H1 (cell line): ENCODE data around the gene TRNAU1AP. TPM values are rescaled to one million over a fixed set of nuclear protein-coding genes. Genes with fewer than 3 reads are reported as not detected.

Experiments used
- ASH2L ChIP-seq: fragments of 200-600, 300-600 bp; sonication (generic); IDR thresholded peaks from one replicate; pipeline ENCODE4 v1.7.1; 2017; ENCODE audit warnings: low read length
- CHD2 ChIP-seq: IDR thresholded peaks from 2 replicates; pipeline ENCODE4 v1.6.1; 2012; ENCODE audit warnings: low read length, improper control_type of control experiment
- KDM1A ChIP-seq: fragments of 200-600, 300-600 bp; sonication (generic); IDR thresholded peaks from 2 replicates; pipeline ENCODE4 v1.7.1; 2016; ENCODE audit warnings: mild to moderate bottlenecking, low read length, borderline replicate concordance
- PHF8 ChIP-seq: fragments of 200-600 bp; sonication (generic); conservative IDR thresholded peaks from 2 replicates; pipeline ENCODE4 v1.7.1; 2012; ENCODE audit warnings: low read depth, mild to moderate bottlenecking, inconsistent platforms, low read length, moderate library complexity
- RNF2 ChIP-seq: fragments of 200-900, 300-1000 bp; sonication (generic); IDR thresholded peaks from 2 replicates; pipeline ENCODE4 v1.7.1; 2016; ENCODE audit warnings: borderline replicate concordance, low read depth, mild to moderate bottlenecking, antibody characterized with exemption, low read length; ENCODE audit not compliant: poor library complexity, severe bottlenecking; ENCODE audit errors: missing control alignments
- SP2 ChIP-seq: IDR thresholded peaks from 2 replicates; pipeline ENCODE4 v1.6.1; 2012; ENCODE audit warnings: mild to moderate bottlenecking, low read length, inconsistent platforms
- SUZ12 ChIP-seq: fragments of 200-600 bp; sonication (generic); IDR thresholded peaks from 2 replicates; pipeline ENCODE4 v1.6.1; 2012; ENCODE audit warnings: mild to moderate bottlenecking, inconsistent platforms, low read length, moderate library complexity, mixed read lengths
- TAF7 ChIP-seq: optimal IDR thresholded peaks from 2 replicates; pipeline ENCODE3; 2011; ENCODE audit warnings: low read depth, mild to moderate bottlenecking, inconsistent platforms, low read length, moderate library complexity, borderline replicate concordance
- polyA plus RNA-seq, 7 experiments: library from polyadenylated mRNA; depleted of rRNA in 3 of 7; stranded (reverse) in 5 of 7; unstranded in 2 of 7; fragments of >200 nt in 5 of 7; fragments of 200-250 nt in 2 of 7; gene quantifications; 1 replicate in 5 of 7; 2 replicates in 1 of 7; 4 replicates in 1 of 7; pipeline versions ENCODE4 v1.2.1 to v1.2.3, GENCODE V29; 2011 to 2013; ENCODE audit warnings: missing spikeins in 2 of 7, mixed read lengths in 2 of 7
- total RNA-seq: library from RNA; stranded (reverse); fragmentation: NEBNext Ultra II Directional; extraction: Animal tissue kit (Norgen Biotek cat#: 25700); gene quantifications from 2 replicates; pipeline ENCODE4 v1.2.1, GENCODE V29; 2021

TRNAU1AP gene
- total and polyA plus RNA-seq, 2 of the 8 experiments (the other 6 are each of a cell fraction or from before 2014, with no cell fraction given): 35.2 to 37.1 TPM

DNA sequence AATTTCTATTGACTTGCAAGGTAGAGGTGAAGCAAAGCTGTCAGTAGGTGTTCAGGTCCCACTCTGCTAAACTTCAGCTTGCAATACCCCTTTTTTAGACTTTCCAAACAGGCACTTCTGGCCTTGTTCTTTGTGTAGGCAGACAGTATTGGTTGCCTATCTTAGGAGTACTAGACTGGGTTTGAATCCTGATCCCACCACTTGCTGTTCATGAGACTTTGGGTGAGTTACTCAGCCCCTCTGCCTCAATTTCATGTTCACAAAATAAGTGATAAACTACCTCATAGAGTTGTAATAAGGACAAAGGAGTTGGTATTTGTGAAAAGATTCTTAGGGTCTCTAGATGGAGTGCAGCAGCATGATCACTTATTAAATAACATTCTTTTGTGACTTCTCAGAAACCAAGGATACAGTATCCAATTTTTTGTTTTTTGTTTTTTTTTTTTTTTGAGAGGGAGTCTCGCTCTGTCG is 41.9 kb upstream of the TRNAU1AP start (continued):
- TF ChIP-seq KDM1A: no peak
- no peak for TF ChIP-seq PHF8
- no peak for TF ChIP-seq SP2
- TF ChIP-seq SUZ12: no peak
- TF ChIP-seq TAF7: peak; percentile 50
- no peak for TF ChIP-seq ASH2L
- TF ChIP-seq CHD2: peak; percentile 72
- no peak for TF ChIP-seq RNF2
